SK-N-SH (cell line): Measurements from ENCODE around the gene THUMPD3. TPM values are rescaled to one million over a fixed set of nuclear protein-coding genes. Genes with fewer than 3 reads are reported as not detected.

ENCODE experiments used
- CTCF ChIA-PET: fragments of 300-600, 350-600 bp; formaldehyde crosslinking; extraction: SDS; loops from one replicate; lab custom pipeline; 2021; lab: Yijun Ruan, JAX
- POLR2A ChIA-PET: fragments of 350-600 bp; sonication (Branson Sonifier 250); formaldehyde crosslinking; extraction: SDS; loops from one replicate; lab custom pipeline; 2020; ENCODE audit warnings: antibody characterized with exemption, inconsistent platforms; lab: Yijun Ruan, JAX
- DNase-seq: peaks from one replicate; pipeline ENCODE4 v3.0.0; 2012
- H2AFZ ChIP-seq: fragments of 200-600 bp; sonication (generic); 2 replicates; pipeline ENCODE4 v1.8.1; 2016; ENCODE audit warnings: antibody characterized with exemption, mild to moderate bottlenecking, low read depth
- H3F3A ChIP-seq: fragments of 200-600 bp; sonication (generic); replicated peaks from 2 replicates; pipeline ENCODE3; 2016; ENCODE audit warnings: antibody characterized with exemption, mild to moderate bottlenecking; ENCODE audit not compliant: insufficient read depth
- H3K27ac ChIP-seq, 2 experiments: fragments of 200-500 bp in 1 of 2; fragments of 200-600 bp in 1 of 2; sonication (Bioruptor generic) in 1 of 2; sonication (generic), shearing (Covaris generic) in 1 of 2; 2 replicates each; pipeline versions ENCODE4 v1.5.1 to v1.6.1; 2014 to 2016; ENCODE audit warnings: low read depth in 2 of 2, inconsistent platforms in 1 of 2, low read length in 1 of 2, mild to moderate bottlenecking in 1 of 2, mixed read lengths in 1 of 2
- H3K27me3 ChIP-seq: fragments of 200-600 bp; sonication (generic), shearing (Covaris generic); 2 replicates; pipeline ENCODE4 v1.6.1; 2016; ENCODE audit warnings: mixed run types; ENCODE audit not compliant: insufficient read depth
- H3K36me3 ChIP-seq, 2 experiments: fragments of 200-500 bp in 1 of 2; fragments of 200-600 bp in 1 of 2; sonication (Bioruptor generic) in 1 of 2; sonication (generic) in 1 of 2; replicated peaks in 1 of 2; 2 replicates each; pipeline versions ENCODE3 to v1.5.1; 2014 to 2016; ENCODE audit warnings: low read length in 1 of 2, mild to moderate bottlenecking in 1 of 2; ENCODE audit not compliant: insufficient read depth in 2 of 2, control insufficient read depth in 1 of 2
- H3K4me1 ChIP-seq, 2 experiments: fragments of 200-500 bp in 1 of 2; fragments of 200-600 bp in 1 of 2; sonication (Bioruptor generic) in 1 of 2; sonication (generic), shearing (Covaris generic) in 1 of 2; 2 replicates each; pipeline versions ENCODE4 v1.5.1 to v1.6.1; 2014 to 2016; ENCODE audit warnings: low read depth in 1 of 2, low read length in 1 of 2, mixed run types in 1 of 2; ENCODE audit not compliant: insufficient read depth in 2 of 2, control insufficient read depth in 1 of 2
- H3K4me2 ChIP-seq: fragments of 200-600 bp; sonication (generic), shearing (Covaris generic); 2 replicates; pipeline ENCODE4 v1.6.1; 2017; ENCODE audit warnings: mixed run types
- H3K4me3 ChIP-seq, 2 experiments: fragments of 200-500 bp in 1 of 2; fragments of 200-600 bp in 1 of 2; sonication (Bioruptor generic) in 1 of 2; sonication (generic), shearing (Covaris generic) in 1 of 2; 2 replicates each; pipeline versions ENCODE4 v1.5.1 to v1.8.1; 2014 to 2016; ENCODE audit warnings: low read depth in 2 of 2, inconsistent platforms in 1 of 2, low read length in 1 of 2, mild to moderate bottlenecking in 1 of 2, mixed read lengths in 1 of 2, moderate library complexity in 1 of 2
- H3K79me2 ChIP-seq: fragments of 200-600 bp; sonication (generic); 2 replicates; pipeline ENCODE4 v1.8.1; 2017; ENCODE audit warnings: mild to moderate bottlenecking; ENCODE audit not compliant: insufficient read depth
- H3K9ac ChIP-seq: fragments of 200-600 bp; sonication (generic); 2 replicates; pipeline ENCODE4 v1.6.1; 2017; ENCODE audit warnings: mixed run types
- H3K9me2 ChIP-seq: fragments of 200-600 bp; sonication (generic); 2 replicates; pipeline ENCODE4 v1.6.1; 2017; ENCODE audit warnings: mixed run types
- H3K9me3 ChIP-seq: fragments of 200-600 bp; sonication (generic); 2 replicates; pipeline ENCODE4 v1.6.1; 2017; ENCODE audit warnings: mixed run types, mild to moderate bottlenecking, moderate library complexity
- H4K20me1 ChIP-seq: fragments of 200-600 bp; sonication (generic); 2 replicates; pipeline ENCODE4 v1.6.1; 2017; ENCODE audit warnings: mild to moderate bottlenecking, mixed run types; ENCODE audit not compliant: insufficient read depth
- EP300 ChIP-seq, 2 experiments: IDR thresholded peaks; 2 replicates each; pipeline versions ENCODE4 v1.4.0 to v1.6.1; 2012; ENCODE audit warnings: borderline replicate concordance in 1 of 2, low read depth in 1 of 2, low read length in 1 of 2
- GABPA ChIP-seq: IDR thresholded peaks from 2 replicates; pipeline ENCODE4 v1.4.0; 2012; ENCODE audit warnings: low read depth, mild to moderate bottlenecking
- GATA2 ChIP-seq: sonication (generic); formaldehyde crosslinking; IDR thresholded peaks from 2 replicates; pipeline ENCODE4 v1.5.0; 2020; ENCODE audit warnings: mild to moderate bottlenecking, missing genetic modification reagents
- MXI1 ChIP-seq: IDR thresholded peaks from 2 replicates; pipeline ENCODE4 v1.6.1; 2012; ENCODE audit warnings: mild to moderate bottlenecking, low read depth, low read length, improper control_type of control experiment
- NFIC ChIP-seq: IDR thresholded peaks from 2 replicates; pipeline ENCODE4 v1.4.0; 2012; ENCODE audit warnings: borderline replicate concordance
- NRF1 ChIP-seq: IDR thresholded peaks from 2 replicates; pipeline ENCODE4 v1.6.1; 2012; ENCODE audit warnings: low read depth, mild to moderate bottlenecking, low read length
- POLR2AphosphoS5 ChIP-seq: IDR thresholded peaks from 2 replicates; pipeline ENCODE4 v1.6.1; 2012; ENCODE audit warnings: low read depth, low read length
- RAD21 ChIP-seq: IDR thresholded peaks from 2 replicates; pipeline ENCODE4 v1.6.1; 2012; ENCODE audit warnings: mild to moderate bottlenecking, low read length
- REST ChIP-seq: IDR thresholded peaks from 2 replicates; pipeline ENCODE4 v1.6.1; 2012; ENCODE audit warnings: mild to moderate bottlenecking, low read depth, low read length, moderate library complexity
- SIN3A ChIP-seq: IDR thresholded peaks from 2 replicates; pipeline ENCODE4 v1.6.1; 2012; ENCODE audit warnings: low read depth, mild to moderate bottlenecking, low read length, moderate library complexity, borderline replicate concordance
- SMC3 ChIP-seq: IDR thresholded peaks from 2 replicates; pipeline ENCODE4 v1.6.1; 2012; ENCODE audit warnings: low read depth, low read length, improper control_type of control experiment
- ZBTB33 ChIP-seq: IDR thresholded peaks from 2 replicates; pipeline ENCODE4 v1.4.0; 2012; ENCODE audit warnings: low read depth, borderline replicate concordance
- whole genome bisulfite sequencing: methylation state at CpG from one replicate; pipeline ENCODE4 v1.1.6; 2017; ENCODE audit warnings: low lambda C conversion rate; 5-methylcytosine and 5-hydroxymethylcytosine counted together
- polyA plus RNA-seq, 3 experiments: library from polyadenylated mRNA; depleted of rRNA; stranded (reverse); fragments of >200 nt; gene quantifications; 2 replicates each; pipeline ENCODE4 v1.2.3, GENCODE V29; 2012

THUMPD3 gene
- polyA plus RNA-seq, 1 of the 3 experiments (the other 2 are of a cell fraction), result 27.1 TPM

- TF ChIP-seq NFIC, result no peak
- TF ChIP-seq SMC3, result no peak
- TF ChIP-seq EP300 (IDR thresholded peaks at IDR 0.05; ENCODE audit: borderline replicate concordance in 1 of 2, low read depth in 1 of 2, low read length in 1 of 2), result no peak
Measured at GRCh38 chr3:9402410-9403228, 39.8 kb downstream of the THUMPD3 start (continued).

- peaks cover 100% of the 10 kb centered on the region for H4K20me1 ChIP-seq
- H3K27ac ChIP-seq, result no peak overlapping the region; a peak in 1 of 4 replicates
- H3K36me3 ChIP-seq, result peaks cover 2% of the 10 kb centered on the region in 2 experiments
- H3K4me3 ChIP-seq, result 0 out of 4 replicates have a peak overlapping the region, but pooled peaks of 1 of the 2 experiments have one; percentile 18
- H3F3A ChIP-seq, result peaks cover 45% of the 10 kb centered on the region
- POLR2A ChIA-PET, result no interaction called here
- H3K9me3 ChIP-seq, result no peaks in the 10 kb centered on the region
- CTCF ChIA-PET, result interaction anchor here (0.6 to 3.2 kb wide), 4 partner anchors 11 to 100 kb away, joined by 3 to 26 read pairs (median 4); no protein-coding TSS in a partner anchor
- H3K9ac ChIP-seq, result no peak overlapping the region
- TF ChIP-seq RAD21 (no peak), SIN3A (no peak), ZBTB33 (no peak), NRF1 (no peak), MXI1 (no peak), GATA2 (CRISPR knock-in tag) (no peak), POLR2AphosphoS5 (no peak)
- peaks cover 100% of the 10 kb centered on the region for H3K79me2 ChIP-seq
- H2AFZ ChIP-seq, result no peak overlapping the region
- 0 out of 2 replicates have a peak overlapping the region, but pooled peaks have one; percentile 94 for H3K4me2 ChIP-seq
- H3K9me2 ChIP-seq, result no peaks in the 10 kb centered on the region
- peaks cover 45 to 60% of the 10 kb centered on the region in 2 experiments for H3K4me1 ChIP-seq
- WGBS, result 82% methylated on average over 2 of the region's 2 CpGs
- H3K27me3 ChIP-seq, result no peaks in the 10 kb centered on the region
- DNase-seq, result no peak
Measured at GRCh38 chr3:9403463-9403862, 40.6 kb downstream of the THUMPD3 start.

DNA sequence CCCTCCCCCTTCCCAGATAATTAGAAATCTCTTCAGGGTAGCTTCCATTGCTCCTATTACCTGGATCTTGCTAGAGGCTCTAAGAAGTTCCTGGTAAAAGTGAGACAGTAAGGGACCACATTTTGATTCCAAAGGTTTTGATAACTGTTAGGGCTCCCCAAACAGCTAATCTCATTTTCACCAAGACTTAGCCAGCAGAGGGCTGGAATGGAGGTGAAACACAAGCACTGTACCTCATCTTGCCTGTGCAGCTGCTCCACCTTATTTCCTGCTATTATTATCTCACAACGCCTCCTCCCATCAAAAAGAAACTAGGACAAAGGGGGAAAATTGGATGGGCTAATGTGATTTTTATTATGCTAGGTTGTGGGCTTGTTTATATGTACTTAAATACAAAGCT, 41.8 kb downstream of the THUMPD3 start:
- H4K20me1 ChIP-seq, result peaks cover 100% of the 10 kb centered on the region
- peaks cover 100% of the 10 kb centered on the region for H3K79me2 ChIP-seq
- H3K4me1 ChIP-seq, result peaks cover 45 to 60% of the 10 kb centered on the region in 2 experiments
- peak overlapping the region in 1 of 2 experiments; percentile 40; a peak in 1 of 4 replicates for H3K27ac ChIP-seq
- no peaks in the 10 kb centered on the region for H3K9me2 ChIP-seq
- TF ChIP-seq GABPA (no peak), REST (no peak)
- TF ChIP-seq, all 33 proteins: peak for 0
- no peaks in the 10 kb centered on the region for H3K27me3 ChIP-seq
- ChIA-PET CTCF (interaction anchor here (0.6 to 3.2 kb wide), 5 partner anchors 13 to 99 kb away, joined by 3 to 26 read pairs (median 3); no protein-coding TSS in a partner anchor), POLR2A (interaction anchor here (1.2 kb wide), 1 partner anchor 13 kb away, joined by 3 read pairs; no protein-coding TSS in a partner anchor)
- 56% methylated on average over 1 of the region's 1 CpG for WGBS
- H3K9me3 ChIP-seq, result no peaks in the 10 kb centered on the region
- peaks cover 37% of the 10 kb centered on the region for H3F3A ChIP-seq
- H3K4me3 ChIP-seq, result 0 out of 4 replicates have a peak overlapping the region, but pooled peaks of 1 of the 2 experiments have one; percentile 2
- H3K36me3 ChIP-seq, result peaks cover 2 to 8% of the 10 kb centered on the region in 2 experiments
- no peak overlapping the region for H3K9ac ChIP-seq
- H2AFZ ChIP-seq, result no peak overlapping the region
- no peak overlapping the region for H3K4me2 ChIP-seq
- DNase-seq, result peak; percentile 20
